Osteoblast (primary cell): ENCODE results near the gene LRRC46. TPM values are rescaled to one million over a fixed set of nuclear protein-coding genes. Genes with fewer than 3 reads are reported as not detected.

ENCODE experiments used
- DNase-seq: peaks from one replicate; pipeline ENCODE4 v3.0.0; 2011; ENCODE audit warnings: low spot score, mixed read lengths; ENCODE audit not compliant: insufficient read length; ENCODE audit errors: missing footprints
- H2AFZ ChIP-seq: 2 replicates; pipeline ENCODE4 v1.6.0; 2011; ENCODE audit warnings: mild to moderate bottlenecking, low read length
- H3K27ac ChIP-seq: 2 replicates; pipeline ENCODE4 v1.5.1; 2011; ENCODE audit warnings: mild to moderate bottlenecking, low read depth, low read length, moderate library complexity
- H3K27me3 ChIP-seq: 2 replicates; pipeline ENCODE4 v1.6.0; 2012; ENCODE audit warnings: mild to moderate bottlenecking, control low read depth, inconsistent platforms, low read length, moderate library complexity; ENCODE audit not compliant: insufficient read depth
- H3K36me3 ChIP-seq: 2 replicates; pipeline ENCODE4 v1.5.1; 2011; ENCODE audit warnings: mild to moderate bottlenecking, low read length, control low read depth, moderate library complexity; ENCODE audit not compliant: insufficient read depth
- H3K4me1 ChIP-seq: 2 replicates; pipeline ENCODE4 v1.5.1; 2011; ENCODE audit warnings: mild to moderate bottlenecking, low read length, control low read depth, moderate library complexity; ENCODE audit not compliant: insufficient read depth
- H3K4me2 ChIP-seq: 2 replicates; pipeline ENCODE4 v1.6.0; 2011; ENCODE audit warnings: mild to moderate bottlenecking, low read length; ENCODE audit not compliant: insufficient read depth
- H3K4me3 ChIP-seq: fragments of 200-600 bp; sonication (generic); 3 replicates; pipeline ENCODE4 v1.5.1; 2012; ENCODE audit warnings: mild to moderate bottlenecking, low read length, inconsistent platforms; ENCODE audit not compliant: insufficient read depth
- H3K79me2 ChIP-seq: 2 replicates; pipeline ENCODE4 v1.6.0; 2012; ENCODE audit warnings: mild to moderate bottlenecking, low read length, control low read depth, inconsistent platforms; ENCODE audit not compliant: insufficient read depth
- H3K9me3 ChIP-seq: 2 replicates; pipeline ENCODE4 v1.5.1; 2011; ENCODE audit warnings: low read depth, low read length, control low read depth
- H4K20me1 ChIP-seq: 2 replicates; pipeline ENCODE4 v1.6.0; 2012; ENCODE audit warnings: mild to moderate bottlenecking, low read length, control low read depth; ENCODE audit not compliant: insufficient read depth
- total RNA-seq: library from RNA; depleted of rRNA; stranded (reverse); fragments of >200 nt; gene quantifications from 2 replicates; pipeline ENCODE4 v1.2.3, GENCODE V29; 2012
- TF ChIP-seq, protein P1 (sequence below): IDR thresholded peaks from 2 replicates; pipeline ENCODE4 v1.5.1; 2011; ENCODE audit warnings: mild to moderate bottlenecking, low read depth, low read length, moderate library complexity; ENCODE audit errors: extremely low read depth

Gene LRRC46
- total RNA-seq, 1 donor, result not detected

DNA sequence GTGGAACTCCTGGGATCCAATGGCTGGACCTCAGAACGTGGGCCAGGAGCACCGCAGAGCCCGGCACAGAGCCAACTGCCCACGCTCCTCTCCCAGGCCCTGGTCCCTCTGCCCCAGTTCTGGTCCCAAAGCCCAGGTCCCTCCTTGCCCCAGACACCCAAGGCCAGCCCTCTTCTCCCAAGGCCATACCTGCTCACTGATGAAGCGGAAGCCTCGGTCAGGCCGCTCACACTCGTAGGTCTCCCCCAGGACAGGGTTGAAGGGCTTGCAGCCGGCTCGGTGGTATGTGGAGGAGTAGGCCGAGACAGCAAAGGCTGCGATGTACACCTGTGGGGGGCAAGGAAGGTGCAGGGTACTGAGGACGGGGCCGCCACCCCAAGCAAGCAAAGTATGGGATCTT, 18.4 kb upstream of the LRRC46 start:
- no peak for DNase-seq
- no peaks in the 10 kb centered on the region for H3K9me3 ChIP-seq
- peaks cover 10% of the 10 kb centered on the region for H3K4me1 ChIP-seq
- H3K4me3 ChIP-seq, result no peak overlapping the region
- H3K27me3 ChIP-seq, result no peaks in the 10 kb centered on the region
- no peak overlapping the region for H2AFZ ChIP-seq
- H3K36me3 ChIP-seq, result peaks cover 25% of the 10 kb centered on the region
- TF ChIP-seq, protein P1, sequence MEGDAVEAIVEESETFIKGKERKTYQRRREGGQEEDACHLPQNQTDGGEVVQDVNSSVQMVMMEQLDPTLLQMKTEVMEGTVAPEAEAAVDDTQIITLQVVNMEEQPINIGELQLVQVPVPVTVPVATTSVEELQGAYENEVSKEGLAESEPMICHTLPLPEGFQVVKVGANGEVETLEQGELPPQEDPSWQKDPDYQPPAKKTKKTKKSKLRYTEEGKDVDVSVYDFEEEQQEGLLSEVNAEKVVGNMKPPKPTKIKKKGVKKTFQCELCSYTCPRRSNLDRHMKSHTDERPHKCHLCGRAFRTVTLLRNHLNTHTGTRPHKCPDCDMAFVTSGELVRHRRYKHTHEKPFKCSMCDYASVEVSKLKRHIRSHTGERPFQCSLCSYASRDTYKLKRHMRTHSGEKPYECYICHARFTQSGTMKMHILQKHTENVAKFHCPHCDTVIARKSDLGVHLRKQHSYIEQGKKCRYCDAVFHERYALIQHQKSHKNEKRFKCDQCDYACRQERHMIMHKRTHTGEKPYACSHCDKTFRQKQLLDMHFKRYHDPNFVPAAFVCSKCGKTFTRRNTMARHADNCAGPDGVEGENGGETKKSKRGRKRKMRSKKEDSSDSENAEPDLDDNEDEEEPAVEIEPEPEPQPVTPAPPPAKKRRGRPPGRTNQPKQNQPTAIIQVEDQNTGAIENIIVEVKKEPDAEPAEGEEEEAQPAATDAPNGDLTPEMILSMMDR, result no peak
- H4K20me1 ChIP-seq, result peaks cover 31% of the 10 kb centered on the region
- H3K79me2 ChIP-seq, result no peaks in the 10 kb centered on the region
- H3K27ac ChIP-seq, result no peak overlapping the region
- no peak overlapping the region for H3K4me2 ChIP-seq

DNA sequence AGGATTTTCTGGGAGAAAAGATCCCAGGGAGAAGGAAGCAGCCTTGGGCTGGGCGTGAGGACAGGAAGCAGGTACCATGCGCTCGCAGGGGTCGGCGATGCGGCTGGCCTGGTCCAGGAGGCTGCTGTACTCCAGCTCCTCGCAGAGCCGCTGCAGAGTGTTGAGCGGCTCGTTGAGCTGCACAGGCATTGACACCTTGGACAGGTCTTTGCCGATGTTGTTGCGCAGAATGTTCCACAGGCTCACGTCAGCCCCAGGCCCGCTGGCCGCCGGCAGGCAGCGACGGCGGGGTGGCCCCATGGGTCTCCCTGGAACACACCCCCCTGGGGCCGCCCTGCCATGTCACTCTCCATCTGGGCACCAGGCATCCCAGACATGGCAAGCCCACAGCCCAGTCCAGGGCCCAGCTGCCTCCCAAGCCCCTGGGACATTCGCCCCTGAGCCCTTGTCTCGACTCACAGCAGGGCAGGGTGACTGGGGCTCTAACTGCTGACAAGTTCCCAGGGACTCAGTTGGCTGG, 17.9 kb upstream of the LRRC46 start:
- H3K4me2 ChIP-seq, result no peak overlapping the region
- peaks cover 20% of the 10 kb centered on the region for H3K36me3 ChIP-seq
- peaks cover 10% of the 10 kb centered on the region for H3K4me1 ChIP-seq
- DNase-seq, result no peak
- no peaks in the 10 kb centered on the region for H3K79me2 ChIP-seq
- peaks cover 27% of the 10 kb centered on the region for H4K20me1 ChIP-seq
- no peak overlapping the region for H3K27ac ChIP-seq
- H3K4me3 ChIP-seq, result no peak overlapping the region
- TF ChIP-seq, protein P1, result no peak
- no peaks in the 10 kb centered on the region for H3K9me3 ChIP-seq
- H3K27me3 ChIP-seq, result no peaks in the 10 kb centered on the region
- no peak overlapping the region for H2AFZ ChIP-seq

DNA sequence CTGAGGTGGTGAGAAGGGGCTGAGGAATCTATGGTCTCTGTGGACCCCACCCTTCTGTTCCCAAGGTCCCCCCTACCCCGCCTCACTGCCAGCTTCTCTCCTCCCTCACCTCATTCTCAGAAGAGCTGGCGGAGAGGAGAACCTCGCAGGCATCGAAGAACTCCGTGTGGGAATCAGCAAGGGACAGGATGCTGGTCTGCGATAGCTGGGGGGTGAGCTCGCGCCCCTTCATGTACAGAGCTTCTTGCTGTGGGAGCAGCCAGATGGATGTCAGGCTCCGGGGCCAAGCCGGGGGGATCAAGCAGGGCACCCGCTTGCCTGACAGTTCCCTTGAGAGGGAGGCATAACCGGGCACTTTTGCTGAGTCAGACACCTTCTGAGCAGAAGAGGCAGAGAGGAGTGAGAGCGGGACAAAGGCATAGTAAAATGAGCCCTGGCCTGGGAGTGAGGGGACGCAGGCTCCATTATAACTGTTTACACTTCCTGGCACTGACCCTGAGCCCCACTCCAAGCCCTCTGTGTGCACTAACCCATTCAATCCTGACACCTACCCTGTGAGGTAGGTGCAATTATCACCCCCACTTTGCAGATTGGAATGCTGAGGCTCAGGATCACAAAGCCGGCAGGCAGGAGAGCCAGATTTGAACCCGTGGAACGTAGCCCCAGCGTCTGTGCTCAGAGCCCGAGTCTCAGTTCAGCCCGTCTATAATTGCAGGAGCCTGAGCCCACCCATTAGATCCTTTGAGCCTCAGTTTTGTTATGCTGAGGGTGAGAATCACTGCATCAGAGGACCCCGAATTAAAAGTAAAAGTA, 16.2 kb upstream of the LRRC46 start:
- TF ChIP-seq, protein P1, result no peak
- H4K20me1 ChIP-seq, result peaks cover 16% of the 10 kb centered on the region

DNA sequence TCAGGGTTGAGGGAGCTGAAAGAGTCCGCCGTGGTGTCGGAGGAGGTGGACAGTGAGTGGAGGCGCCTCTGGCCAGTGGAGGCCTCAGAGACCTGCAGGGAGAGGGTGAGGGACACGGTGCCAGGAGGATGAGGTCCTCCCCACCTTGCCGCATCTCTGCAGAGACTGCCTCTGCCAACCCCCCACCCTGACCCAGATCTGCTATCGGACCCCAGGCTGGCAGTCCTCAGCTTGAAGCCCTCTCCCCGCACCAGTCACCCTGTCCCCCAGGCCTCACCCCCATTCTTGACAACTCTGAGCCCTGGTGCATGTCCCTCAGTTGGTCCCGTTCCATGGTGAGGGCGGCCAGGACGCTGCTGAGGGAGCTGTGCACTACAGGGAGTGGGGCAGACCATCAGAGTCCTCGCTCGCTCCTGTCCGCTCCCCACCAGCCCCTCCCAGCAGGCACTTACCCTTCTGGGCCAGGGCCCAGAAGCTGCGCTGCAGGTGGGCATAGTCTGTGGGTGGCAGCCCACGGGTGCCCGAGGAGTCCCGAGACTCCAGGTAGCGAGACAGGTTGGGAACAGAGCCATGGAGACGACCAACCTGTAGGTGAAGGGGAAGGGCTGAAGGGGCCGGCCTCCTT, 15.2 kb upstream of the LRRC46 start:
- Histone ChIP-seq H2AFZ (no peak overlapping the region), H3K9me3 (no peaks in the 10 kb centered on the region), H3K4me3 (no peak overlapping the region), H4K20me1 (peaks cover 7% of the 10 kb centered on the region), H3K4me2 (no peak overlapping the region), H3K36me3 (peaks cover 7% of the 10 kb centered on the region), H3K27ac (no peak overlapping the region), H3K4me1 (peaks cover 6% of the 10 kb centered on the region), H3K79me2 (no peaks in the 10 kb centered on the region), H3K27me3 (no peaks in the 10 kb centered on the region)
- peak; percentile 72 for DNase-seq
- TF ChIP-seq, protein P1, result no peak

More for the DNA sequence above, 16.2 kb upstream of the LRRC46 start:
- H3K4me3 ChIP-seq, result no peak overlapping the region
- no peak overlapping the region for H3K27ac ChIP-seq
- H3K9me3 ChIP-seq, result no peaks in the 10 kb centered on the region
- H3K36me3 ChIP-seq, result peaks cover 7% of the 10 kb centered on the region
- peaks cover 6% of the 10 kb centered on the region for H3K4me1 ChIP-seq
- no peaks in the 10 kb centered on the region for H3K27me3 ChIP-seq
- no peak for DNase-seq
- H3K4me2 ChIP-seq, result no peak overlapping the region
- H2AFZ ChIP-seq, result no peak overlapping the region
- H3K79me2 ChIP-seq, result no peaks in the 10 kb centered on the region
